HG02870 (cell line): Measurements from ENCODE around the gene TANC1.

Experiments used
- ATAC-seq: cut with Tn5 transposase; IDR thresholded peaks from one replicate; pipeline ENCODE4 v1.9.1; 2021; ENCODE audit warnings: mild to moderate bottlenecking, moderate library complexity; ENCODE audit not compliant: unreplicated experiment

TANC1 gene

GRCh38 chr2:159211447-159212396, 243.3 kb downstream of the TANC1 start:
- no peak for ATAC-seq

DNA sequence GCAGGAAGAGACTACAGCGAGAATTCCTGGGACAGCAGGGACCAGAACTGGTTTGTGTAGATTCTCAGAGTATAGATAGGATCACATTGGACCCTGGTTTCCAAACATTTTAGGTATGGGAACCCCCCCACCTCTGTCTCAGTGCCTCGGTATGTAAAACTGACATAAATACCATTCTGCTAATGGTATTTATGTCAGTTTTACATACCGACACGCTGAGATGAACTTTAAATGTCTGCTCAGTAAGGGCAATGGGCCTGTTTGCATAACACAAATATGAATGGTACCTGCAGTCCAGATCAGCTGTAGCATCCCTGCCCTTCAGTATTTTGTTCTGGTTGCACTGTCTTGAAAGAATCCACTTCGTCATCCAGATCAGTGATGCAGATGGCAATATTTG, 244.9 kb downstream of the TANC1 start:
- ATAC-seq: no peak

GRCh38 chr2:159214325-159214865, 246.0 kb downstream of the TANC1 start:
- no peak for ATAC-seq

DNA sequence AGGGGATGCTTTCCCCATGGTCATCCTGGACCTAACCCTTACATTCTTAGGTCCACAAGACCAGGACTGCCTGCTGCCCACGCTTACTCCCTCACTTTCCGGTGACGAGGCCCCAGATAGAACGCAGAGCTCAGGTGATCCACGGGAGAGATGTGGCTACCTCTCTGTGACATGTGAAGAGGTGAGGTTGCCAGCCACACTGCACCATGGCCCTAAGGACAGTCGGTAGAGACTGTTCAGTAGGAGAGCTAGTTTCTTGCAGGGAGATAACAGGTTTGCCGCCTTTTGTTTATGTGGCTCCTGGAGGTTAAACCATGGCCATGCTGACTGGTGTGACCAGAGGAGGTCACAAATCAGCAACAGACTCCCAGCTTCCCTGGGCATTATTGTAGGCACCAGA, 246.7 kb downstream of the TANC1 start:
- no peak for ATAC-seq

GRCh38 chr2:159217676-159218075, 249.2 kb downstream of the TANC1 start:
- ATAC-seq: no peak

DNA sequence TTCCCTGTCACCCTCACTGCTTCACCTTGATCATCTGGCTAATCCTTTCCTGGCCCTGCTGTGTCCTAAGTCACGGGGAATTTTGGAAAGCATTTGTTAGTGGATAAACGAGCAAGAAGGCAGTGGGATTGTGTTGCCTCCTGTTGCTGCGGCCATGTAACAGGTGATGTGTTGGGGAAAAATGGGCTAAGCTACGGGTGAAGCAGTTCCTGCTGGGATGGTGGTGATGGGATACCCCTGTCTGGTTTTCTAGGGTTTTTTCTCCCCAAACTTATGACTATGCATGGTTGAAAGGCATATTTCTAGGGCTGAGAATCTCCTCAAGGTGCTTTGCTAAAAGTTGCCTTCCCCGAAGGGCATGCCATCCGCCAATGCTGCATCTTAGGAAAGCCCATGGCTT, 249.9 kb downstream of the TANC1 start:
- no peak for ATAC-seq

DNA sequence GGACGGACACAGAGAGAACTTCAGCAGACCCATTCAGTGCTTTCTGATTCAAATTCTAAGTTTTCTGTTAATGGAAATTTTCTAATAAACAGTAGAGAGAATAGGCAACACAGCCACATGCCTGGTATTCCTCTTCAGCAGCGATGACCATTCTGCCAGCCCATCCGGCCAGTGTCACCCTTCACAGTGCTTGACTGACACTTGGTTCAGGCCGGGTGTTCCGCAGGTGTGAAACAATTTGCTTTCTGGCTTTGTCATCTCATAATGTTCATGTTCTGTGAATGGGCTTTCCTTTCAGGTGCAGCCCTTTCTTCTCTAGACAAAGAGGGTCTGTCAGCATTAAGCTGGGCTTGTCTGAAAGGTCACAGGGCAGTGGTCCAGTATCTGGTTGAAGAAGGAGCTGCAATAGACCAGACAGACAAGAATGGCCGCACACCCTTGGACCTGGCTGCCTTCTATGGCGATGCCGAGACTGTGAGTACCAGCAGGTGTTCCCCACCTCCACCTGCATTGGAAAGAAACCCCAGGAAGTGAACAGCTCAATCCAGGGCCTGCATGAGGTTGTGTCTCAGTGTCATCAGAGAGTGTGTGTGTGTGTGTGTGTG, 251.1 kb downstream of the TANC1 start:
- no peak for ATAC-seq

DNA sequence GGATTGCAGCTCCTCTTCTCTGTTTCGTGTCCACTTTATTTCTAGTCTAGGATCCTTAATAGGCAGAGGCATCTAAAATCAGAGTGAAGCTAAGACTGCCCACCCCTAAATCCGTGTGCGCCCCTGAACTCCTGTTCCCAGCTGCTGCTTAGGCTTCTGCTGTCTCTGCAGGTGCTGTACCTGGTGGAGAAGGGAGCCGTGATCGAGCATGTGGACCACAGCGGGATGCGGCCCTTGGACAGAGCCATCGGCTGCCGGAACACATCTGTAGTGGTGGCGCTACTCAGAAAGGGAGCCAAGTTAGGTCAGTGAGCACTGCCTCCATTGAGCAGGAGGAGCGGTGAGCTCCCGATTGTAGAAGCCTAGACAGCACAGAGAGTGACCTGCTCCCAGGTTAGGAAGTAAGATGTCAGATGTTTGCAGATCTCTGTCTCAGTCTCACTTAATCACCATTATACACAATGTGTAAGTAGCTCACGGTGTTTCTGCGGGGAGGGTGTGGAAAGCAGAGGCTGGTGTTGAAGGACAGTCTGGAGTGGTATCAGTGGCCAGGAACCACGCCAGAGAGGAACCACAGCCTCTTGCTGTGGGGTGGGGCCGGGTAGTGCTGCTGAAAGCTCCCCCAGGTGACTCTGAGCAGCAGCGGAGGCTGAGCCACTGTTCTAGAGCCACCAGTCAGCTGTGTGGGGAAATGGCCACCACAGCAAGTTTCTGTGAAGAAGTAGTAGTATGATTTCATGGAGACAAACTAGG, 255.8 kb downstream of the TANC1 start:
- no peak for ATAC-seq

DNA sequence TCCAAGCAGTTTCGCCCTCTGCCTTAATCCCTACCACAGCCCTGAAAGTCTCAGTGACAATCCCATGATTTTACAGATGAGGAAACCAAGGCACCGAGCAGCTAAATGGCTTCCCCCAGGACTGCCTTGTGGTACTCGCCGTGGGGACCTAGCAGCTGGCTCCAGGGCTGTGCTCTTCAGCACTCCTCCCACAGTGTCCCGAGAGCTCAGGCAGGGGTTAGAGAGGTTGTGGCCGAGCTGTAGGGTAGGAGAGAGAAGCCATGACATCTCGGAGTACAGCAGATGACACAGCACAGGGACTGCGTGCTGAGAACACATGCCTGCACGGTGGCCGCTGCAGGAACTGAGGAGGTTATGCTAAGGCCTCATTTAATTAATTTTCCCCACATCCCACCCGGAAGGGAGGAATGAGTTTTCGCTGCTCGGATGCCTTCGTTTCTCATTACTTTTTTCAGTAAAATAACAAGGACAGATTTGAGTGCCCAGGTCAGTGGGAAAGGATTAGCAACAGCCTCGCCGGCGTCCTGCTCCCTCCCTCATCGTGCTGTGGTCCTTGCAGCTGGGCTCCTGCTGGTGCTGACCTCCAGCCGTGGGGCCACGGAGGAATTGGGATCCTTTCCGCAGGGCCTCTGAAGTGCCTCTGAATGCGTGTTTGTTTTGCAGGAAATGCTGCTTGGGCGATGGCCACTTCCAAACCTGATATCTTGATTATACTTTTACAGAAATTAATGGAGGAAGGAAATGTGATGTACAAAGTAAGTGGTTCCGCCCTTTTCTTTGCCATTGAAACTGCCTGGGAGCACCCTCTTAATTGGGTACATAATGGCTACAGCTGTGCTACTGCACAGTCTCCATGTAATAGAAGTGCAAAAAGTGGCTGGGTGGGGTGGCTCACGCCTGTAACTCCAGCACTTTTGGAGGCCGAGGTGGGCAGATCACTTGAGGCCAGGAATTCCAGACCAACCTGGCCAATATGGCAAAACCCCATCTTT, 256.9 kb downstream of the TANC1 start:
- ATAC-seq: no peak

DNA sequence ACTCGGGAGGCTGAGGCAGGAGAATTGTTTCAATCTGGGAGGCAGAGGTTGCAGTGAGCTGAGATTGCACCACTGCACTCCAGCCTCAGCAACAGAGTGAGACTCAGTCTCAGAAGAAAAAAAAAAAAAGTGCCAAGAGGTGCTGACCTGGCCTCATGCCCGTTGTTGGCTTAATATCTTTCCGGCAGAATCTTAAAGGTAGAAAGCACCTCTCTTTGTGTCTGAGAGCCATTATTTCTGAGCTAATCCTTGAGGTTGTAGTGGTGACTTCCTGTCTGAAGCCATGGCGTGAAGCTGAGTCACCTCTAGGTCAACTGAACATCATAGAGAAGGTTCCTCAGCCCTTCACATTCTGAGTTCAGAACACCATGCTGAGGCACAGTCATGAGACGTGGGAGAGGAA, 257.6 kb downstream of the TANC1 start:
- ATAC-seq: no peak

DNA sequence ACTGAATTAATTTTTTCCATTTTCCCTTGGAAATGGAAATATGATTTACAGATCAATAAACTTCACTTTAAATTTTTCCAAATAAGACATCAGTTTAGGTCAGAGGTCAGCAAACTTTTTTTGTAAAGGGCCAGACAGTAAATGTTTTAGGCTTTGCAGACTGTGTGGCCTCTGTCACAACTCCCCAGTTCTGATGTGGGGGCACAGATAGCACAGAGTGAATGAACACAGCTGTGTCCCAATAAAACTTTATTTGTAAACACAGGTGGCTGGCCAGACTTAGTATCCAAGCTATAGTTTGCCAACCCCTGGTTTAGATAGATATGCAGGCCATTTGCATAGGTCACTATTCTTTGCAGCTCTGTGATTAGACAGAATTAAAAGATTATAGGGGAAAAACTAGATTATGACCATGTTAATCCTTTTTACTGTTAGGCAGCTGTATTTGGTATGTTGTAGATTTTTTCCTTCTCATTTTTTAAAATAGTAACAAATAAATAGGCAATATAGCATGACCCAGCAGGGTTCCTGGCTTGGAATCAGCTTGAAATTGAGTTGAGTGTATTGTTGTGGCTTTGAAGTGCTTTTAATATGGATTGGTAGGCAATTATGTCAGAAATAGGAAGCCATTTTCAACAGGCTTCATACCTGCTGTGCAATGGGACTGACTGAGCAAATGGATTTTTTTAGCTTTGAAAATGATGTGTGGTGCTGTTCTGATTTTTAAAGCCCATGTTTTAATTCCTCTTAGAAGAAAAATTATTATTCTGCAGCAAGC, 258.4 kb downstream of the TANC1 start:
- ATAC-seq: no peak

DNA sequence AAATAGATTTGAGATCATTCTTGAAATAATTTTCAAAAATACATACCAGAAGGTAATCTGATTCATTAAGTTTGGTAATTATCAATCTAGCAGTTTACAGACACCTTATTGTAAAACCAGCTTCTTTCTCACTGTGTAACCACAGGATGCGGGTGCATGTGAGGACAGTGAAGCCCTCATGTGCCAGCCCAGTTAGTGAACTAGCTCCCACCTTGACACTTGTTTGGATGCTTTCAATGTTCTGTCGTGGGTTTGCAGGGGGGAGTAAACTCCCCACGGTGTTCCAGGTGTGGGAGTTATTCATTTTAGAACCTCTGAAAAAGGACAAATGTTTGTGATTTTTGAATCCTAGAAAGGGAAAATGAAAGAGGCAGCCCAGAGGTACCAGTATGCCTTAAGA, 259.0 kb downstream of the TANC1 start:
- ATAC-seq: no peak

DNA sequence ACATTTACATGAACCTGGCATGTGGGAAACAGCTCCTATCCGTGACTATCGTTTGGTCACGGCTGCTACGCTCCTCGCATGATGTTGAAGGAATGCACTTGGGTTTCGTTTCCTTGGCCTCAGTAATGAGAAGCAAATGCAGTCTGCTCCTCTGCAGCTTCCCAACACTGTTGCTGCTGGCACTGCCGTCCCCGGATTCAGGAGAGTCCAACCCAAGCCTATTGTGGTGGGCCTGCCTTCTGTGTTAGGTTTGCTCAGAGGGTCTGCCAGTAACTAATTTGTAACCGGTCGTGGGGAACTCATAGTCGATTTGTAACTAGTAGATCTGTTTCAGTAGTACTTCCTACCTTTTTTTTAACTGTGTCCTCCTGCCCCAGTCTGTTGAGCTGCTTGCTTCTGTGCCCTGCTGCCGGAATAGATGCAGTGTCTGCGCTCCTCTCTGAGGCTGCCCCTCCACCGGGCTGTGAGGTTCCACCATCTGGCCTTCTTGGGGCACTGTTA, 259.7 kb downstream of the TANC1 start:
- no peak for ATAC-seq

DNA sequence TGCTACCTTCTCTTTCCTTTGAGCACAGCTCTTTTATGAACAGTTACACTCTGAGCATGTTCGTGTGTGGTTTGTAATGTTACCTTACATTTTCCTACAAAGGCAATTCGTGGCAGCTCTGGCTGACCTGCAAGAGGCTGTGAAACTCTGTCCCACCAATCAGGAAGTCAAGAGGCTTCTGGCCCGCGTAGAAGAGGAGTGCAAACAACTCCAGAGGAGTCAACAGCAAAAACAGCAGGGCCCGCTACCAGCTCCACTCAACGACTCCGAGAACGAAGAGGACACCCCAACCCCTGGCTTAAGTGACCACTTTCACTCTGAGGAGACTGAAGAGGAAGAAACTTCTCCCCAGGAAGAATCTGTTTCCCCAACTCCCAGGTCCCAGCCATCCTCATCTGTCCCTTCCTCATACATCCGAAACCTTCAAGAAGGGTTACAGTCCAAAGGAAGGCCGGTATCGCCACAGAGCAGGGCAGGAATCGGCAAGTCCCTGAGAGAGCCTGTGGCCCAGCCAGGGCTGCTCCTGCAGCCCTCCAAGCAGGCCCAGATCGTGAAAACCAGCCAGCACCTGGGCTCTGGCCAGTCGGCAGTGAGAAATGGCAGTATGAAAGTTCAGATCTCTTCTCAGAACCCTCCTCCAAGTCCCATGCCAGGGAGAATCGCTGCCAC, 261.2 kb downstream of the TANC1 start:
- ATAC-seq: no peak

GRCh38 chr2:159230145-159230877, 261.9 kb downstream of the TANC1 start:
- no peak for ATAC-seq

GRCh38 chr2:159232456-159233170, 264.2 kb downstream of the TANC1 start:
- ATAC-seq: no peak

DNA sequence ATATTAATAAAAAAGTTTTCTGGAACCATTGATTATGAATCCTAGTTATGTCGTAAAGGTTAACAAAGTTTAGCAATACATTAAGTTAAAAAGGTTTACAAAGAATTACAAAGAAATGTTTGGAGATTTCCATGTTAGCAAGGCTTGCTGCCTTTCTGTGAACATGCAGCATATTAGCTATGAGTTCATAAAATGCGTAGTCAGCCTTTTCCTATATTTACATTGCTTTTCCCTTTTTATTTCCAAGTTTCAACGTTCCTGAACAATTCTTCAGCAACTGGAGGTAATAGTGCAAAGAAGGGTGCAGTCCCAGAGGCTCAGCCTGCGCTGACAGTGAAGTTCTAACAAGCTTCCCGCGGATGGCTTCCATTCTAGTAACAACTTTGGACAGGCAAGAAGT, 266.4 kb downstream of the TANC1 start:
- no peak for ATAC-seq
